ENCODE results near the gene SPTLC3.

DNA sequence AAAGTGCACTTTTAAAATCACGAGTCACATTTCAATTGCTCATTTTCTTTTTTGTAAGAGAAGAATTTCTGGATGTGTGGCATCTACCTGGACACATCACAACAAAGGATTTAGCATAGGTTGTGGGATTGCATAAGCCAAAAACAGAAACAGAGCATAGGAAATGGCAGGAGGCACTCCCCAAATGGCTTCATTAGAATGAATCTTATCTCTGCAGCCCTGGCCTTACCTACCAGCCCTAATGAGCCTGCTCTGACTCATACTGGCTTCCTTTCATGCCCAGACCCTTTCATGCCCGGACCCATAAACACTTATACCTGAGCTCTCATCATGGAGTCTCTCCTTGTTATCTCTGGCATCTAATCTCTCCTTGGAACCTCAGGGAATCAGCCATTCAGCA is 23.9 kb upstream of the SPTLC3 start:
- TF ChIP-seq SMC3 (conservative IDR thresholded peaks at IDR 0.05; ENCODE audit: poor library complexity) (no peak), EP300 (conservative IDR thresholded peaks at IDR 0.05; ENCODE audit: poor library complexity, severe bottlenecking) (no peak), EZH2 (IDR thresholded peaks at IDR 0.05; ENCODE audit: borderline replicate concordance, insufficient read depth, low read length, poor library complexity, severe bottlenecking) (no peak)
- TF ChIP-seq, protein P1, sequence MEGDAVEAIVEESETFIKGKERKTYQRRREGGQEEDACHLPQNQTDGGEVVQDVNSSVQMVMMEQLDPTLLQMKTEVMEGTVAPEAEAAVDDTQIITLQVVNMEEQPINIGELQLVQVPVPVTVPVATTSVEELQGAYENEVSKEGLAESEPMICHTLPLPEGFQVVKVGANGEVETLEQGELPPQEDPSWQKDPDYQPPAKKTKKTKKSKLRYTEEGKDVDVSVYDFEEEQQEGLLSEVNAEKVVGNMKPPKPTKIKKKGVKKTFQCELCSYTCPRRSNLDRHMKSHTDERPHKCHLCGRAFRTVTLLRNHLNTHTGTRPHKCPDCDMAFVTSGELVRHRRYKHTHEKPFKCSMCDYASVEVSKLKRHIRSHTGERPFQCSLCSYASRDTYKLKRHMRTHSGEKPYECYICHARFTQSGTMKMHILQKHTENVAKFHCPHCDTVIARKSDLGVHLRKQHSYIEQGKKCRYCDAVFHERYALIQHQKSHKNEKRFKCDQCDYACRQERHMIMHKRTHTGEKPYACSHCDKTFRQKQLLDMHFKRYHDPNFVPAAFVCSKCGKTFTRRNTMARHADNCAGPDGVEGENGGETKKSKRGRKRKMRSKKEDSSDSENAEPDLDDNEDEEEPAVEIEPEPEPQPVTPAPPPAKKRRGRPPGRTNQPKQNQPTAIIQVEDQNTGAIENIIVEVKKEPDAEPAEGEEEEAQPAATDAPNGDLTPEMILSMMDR (IDR thresholded peaks at IDR 0.05; ENCODE audit: poor library complexity, severe bottlenecking), result no peak

All from neural cell (in vitro differentiated cells).